Measurements from ENCODE around the gene CFAP20.

DNA sequence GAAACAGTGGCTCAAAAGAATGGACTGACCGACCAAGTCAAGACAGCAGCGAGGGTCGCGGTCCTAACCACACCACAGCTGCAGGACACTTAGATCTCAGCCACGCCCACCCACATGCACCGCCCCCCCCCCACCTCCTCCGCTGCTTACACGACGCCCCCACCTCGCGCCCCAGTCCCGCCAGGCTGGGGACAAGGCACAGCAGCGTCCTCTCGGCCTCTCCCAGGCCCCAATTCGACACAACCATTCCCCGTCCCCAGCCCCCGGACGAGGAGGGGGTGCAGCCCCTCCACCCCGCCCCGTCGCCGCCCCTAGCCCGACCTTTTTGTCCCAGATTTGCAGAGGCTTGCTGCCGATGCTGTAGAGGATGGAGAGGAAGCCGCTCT lies 477 bp downstream of the CFAP20 start:
- TF ChIP-seq, protein P1, sequence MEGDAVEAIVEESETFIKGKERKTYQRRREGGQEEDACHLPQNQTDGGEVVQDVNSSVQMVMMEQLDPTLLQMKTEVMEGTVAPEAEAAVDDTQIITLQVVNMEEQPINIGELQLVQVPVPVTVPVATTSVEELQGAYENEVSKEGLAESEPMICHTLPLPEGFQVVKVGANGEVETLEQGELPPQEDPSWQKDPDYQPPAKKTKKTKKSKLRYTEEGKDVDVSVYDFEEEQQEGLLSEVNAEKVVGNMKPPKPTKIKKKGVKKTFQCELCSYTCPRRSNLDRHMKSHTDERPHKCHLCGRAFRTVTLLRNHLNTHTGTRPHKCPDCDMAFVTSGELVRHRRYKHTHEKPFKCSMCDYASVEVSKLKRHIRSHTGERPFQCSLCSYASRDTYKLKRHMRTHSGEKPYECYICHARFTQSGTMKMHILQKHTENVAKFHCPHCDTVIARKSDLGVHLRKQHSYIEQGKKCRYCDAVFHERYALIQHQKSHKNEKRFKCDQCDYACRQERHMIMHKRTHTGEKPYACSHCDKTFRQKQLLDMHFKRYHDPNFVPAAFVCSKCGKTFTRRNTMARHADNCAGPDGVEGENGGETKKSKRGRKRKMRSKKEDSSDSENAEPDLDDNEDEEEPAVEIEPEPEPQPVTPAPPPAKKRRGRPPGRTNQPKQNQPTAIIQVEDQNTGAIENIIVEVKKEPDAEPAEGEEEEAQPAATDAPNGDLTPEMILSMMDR (IDR thresholded peaks at IDR 0.05), result no peak
- no peak for TF ChIP-seq POLR2A (IDR thresholded peaks at IDR 0.05)
